ENCODE measurements around the gene FGD3.

DNA sequence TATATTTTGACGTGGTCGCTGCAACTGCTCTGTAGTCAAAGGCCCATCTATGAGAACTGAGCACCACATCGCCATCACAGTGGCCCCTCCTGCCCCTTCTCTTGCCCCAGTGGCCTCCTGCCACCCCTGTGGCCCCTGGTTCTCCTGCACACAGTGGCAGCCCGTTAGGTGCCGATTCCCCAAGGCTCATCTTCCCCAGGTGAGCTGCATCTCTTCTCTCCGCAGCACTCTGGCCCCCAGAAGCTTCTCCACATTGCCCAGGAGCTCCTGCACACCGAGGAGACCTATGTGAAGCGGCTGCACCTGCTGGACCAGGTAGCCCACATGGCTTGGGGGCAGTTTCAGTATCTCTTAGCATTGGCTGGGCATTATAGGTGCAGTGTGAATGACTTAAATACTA is 55.4 kb downstream of the FGD3 start:
- TF ChIP-seq EZH2 (IDR thresholded peaks at IDR 0.05; ENCODE audit: borderline replicate concordance, low read depth, low read length, severe bottlenecking), result no peak
- TF ChIP-seq, protein P1, sequence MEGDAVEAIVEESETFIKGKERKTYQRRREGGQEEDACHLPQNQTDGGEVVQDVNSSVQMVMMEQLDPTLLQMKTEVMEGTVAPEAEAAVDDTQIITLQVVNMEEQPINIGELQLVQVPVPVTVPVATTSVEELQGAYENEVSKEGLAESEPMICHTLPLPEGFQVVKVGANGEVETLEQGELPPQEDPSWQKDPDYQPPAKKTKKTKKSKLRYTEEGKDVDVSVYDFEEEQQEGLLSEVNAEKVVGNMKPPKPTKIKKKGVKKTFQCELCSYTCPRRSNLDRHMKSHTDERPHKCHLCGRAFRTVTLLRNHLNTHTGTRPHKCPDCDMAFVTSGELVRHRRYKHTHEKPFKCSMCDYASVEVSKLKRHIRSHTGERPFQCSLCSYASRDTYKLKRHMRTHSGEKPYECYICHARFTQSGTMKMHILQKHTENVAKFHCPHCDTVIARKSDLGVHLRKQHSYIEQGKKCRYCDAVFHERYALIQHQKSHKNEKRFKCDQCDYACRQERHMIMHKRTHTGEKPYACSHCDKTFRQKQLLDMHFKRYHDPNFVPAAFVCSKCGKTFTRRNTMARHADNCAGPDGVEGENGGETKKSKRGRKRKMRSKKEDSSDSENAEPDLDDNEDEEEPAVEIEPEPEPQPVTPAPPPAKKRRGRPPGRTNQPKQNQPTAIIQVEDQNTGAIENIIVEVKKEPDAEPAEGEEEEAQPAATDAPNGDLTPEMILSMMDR (IDR thresholded peaks at IDR 0.05; ENCODE audit: borderline replicate concordance, extremely low read depth, low read length, poor library complexity, severe bottlenecking), result no peak
